ENCODE results near the gene RCAN1.
"Not testable (repeated sequence)": the region's sequence is repeated elsewhere in the genome, so short reads cannot be mapped to it uniquely, and the experiment has no call there.

- TF ChIP-seq POLR2A, CTCF (IDR thresholded peaks at IDR 0.05): not testable (repeated sequence)
These were observed 60.2 kb downstream of the RCAN1 start for GRCh38 chr21:34554670-34555069.
